RWPE1 (cell line): ENCODE results near the gene CDH13.

Source experiments
- CTCF ChIA-PET: fragments of 350-600 bp; sonication (Branson Sonifier 250); formaldehyde crosslinking; extraction: SDS; loops from one replicate; lab custom pipeline; 2021; lab: Yijun Ruan, JAX
- POLR2A ChIA-PET: fragments of 400-600 bp; formaldehyde crosslinking; extraction: SDS; loops from one replicate; lab custom pipeline; 2020; ENCODE audit warnings: antibody characterized with exemption; ENCODE audit not compliant: low non-redundant PET; lab: Yijun Ruan, JAX
- DNase-seq: peaks from one replicate; pipeline ENCODE4 v3.0.0; 2012; ENCODE audit warnings: low spot score
- H3K27ac ChIP-seq: fragments of 450-650 bp; 2 replicates; pipeline ENCODE4 v1.5.1; 2017
- CTCF ChIP-seq: fragments of 450-650 bp; conservative IDR thresholded peaks from 2 replicates; pipeline ENCODE4 v1.5.1; 2017; ENCODE audit warnings: low read depth, mild to moderate bottlenecking

Gene CDH13

GRCh38 chr16:82630219-82630618, 3.5 kb downstream of the CDH13 start:
- TF ChIP-seq CTCF = no peak
- H3K27ac ChIP-seq = peak overlapping the region; percentile 99
- peak; percentile 35 for DNase-seq
- ChIA-PET POLR2A (no interaction called here), CTCF (interaction anchor here (1.0 to 1.6 kb wide), 5 partner anchors 13 to 816 kb away, joined by 3 to 7 read pairs (median 5); no protein-coding TSS in a partner anchor)

- no peak for DNase-seq
- ChIA-PET POLR2A (no interaction called here), CTCF (interaction anchor here (1.0 to 1.6 kb wide), 4 partner anchors 13 to 816 kb away, joined by 3 to 7 read pairs (median 5); no protein-coding TSS in a partner anchor)
- TF ChIP-seq CTCF = peak; percentile 53
- no peak overlapping the region for H3K27ac ChIP-seq
Measured at GRCh38 chr16:82630688-82631087, 3.9 kb downstream of the CDH13 start.

- H3K27ac ChIP-seq = peak overlapping the region; percentile 99
- ChIA-PET CTCF (interaction anchor here (1.6 kb wide), 1 partner anchor 28 kb away, joined by 7 read pairs; no protein-coding TSS in a partner anchor), POLR2A (no interaction called here)
- TF ChIP-seq CTCF = 0 out of 2 replicates have a peak, but pooled peaks have one; percentile 14
- no peak for DNase-seq
Measured at GRCh38 chr16:82631701-82632685, 5.2 kb downstream of the CDH13 start.

- CTCF ChIA-PET = interaction anchor here (0.6 to 0.9 kb wide), 2 partner anchors 61 to 464 kb away, joined by 3 to 4 read pairs; partner anchors contain the start of gene MPHOSPH6
- POLR2A ChIA-PET = no interaction called here
- TF ChIP-seq CTCF = no peak
- DNase-seq = peak; percentile 84
- peak overlapping the region; percentile 99 for H3K27ac ChIP-seq
Measured at GRCh38 chr16:82633964-82634600, 7.3 kb downstream of the CDH13 start.

- ChIA-PET CTCF (no interaction called here), POLR2A (no interaction called here)
- DNase-seq = no peak
- peak overlapping the region; percentile 99 for H3K27ac ChIP-seq
- no peak for TF ChIP-seq CTCF
Measured at GRCh38 chr16:82634955-82635610, 8.3 kb downstream of the CDH13 start.

- TF ChIP-seq CTCF = no peak
- H3K27ac ChIP-seq = peak overlapping the region; percentile 99; the same call in 1 of the 2 replicates
- DNase-seq = no peak
- CTCF ChIA-PET = no interaction called here
- POLR2A ChIA-PET = no interaction called here
Measured at GRCh38 chr16:82636485-82636884, 9.7 kb downstream of the CDH13 start.
